Fibroblast of lung (primary cell): Measurements from ENCODE around the gene HOXD4. TPM values are rescaled to one million over a fixed set of nuclear protein-coding genes. Genes with fewer than 3 reads are reported as not detected.

ENCODE experiments used
- DNase-seq, 2 donors: peaks; one replicate each; pipeline versions ENCODE4 v3.0.0 to v3.0.0-alpha.2; 2010; ENCODE audit warnings: low read depth in 2 of 2
- H2AFZ ChIP-seq: 2 replicates; pipeline ENCODE4 v1.5.1; 2012; ENCODE audit warnings: low read length, control low read depth, inconsistent platforms
- H3K27ac ChIP-seq: 2 replicates; pipeline ENCODE4 v1.5.1; 2011; ENCODE audit warnings: low read length, control low read depth; ENCODE audit not compliant: insufficient read depth
- H3K27me3 ChIP-seq: 2 replicates; pipeline ENCODE4 v1.5.1; 2011; ENCODE audit warnings: mild to moderate bottlenecking, low read length; ENCODE audit not compliant: control insufficient read depth, insufficient read depth
- H3K36me3 ChIP-seq: 2 replicates; pipeline ENCODE4 v1.5.1; 2011; ENCODE audit warnings: low read length; ENCODE audit not compliant: control insufficient read depth, insufficient read depth
- H3K4me1 ChIP-seq: 2 replicates; pipeline ENCODE4 v1.5.1; 2011; ENCODE audit warnings: low read length; ENCODE audit not compliant: control insufficient read depth, insufficient read depth; ENCODE audit errors: extremely low read depth
- H3K4me2 ChIP-seq: 2 replicates; pipeline ENCODE4 v1.5.1; 2011; ENCODE audit warnings: low read length, control low read depth; ENCODE audit not compliant: insufficient read depth; ENCODE audit errors: extremely low read depth
- H3K4me3 ChIP-seq, 4 experiments: fragments of 200-600 bp in 1 of 4; sonication (generic) in 1 of 4; replicated peaks in 1 of 4; 2 replicates each; pipeline ENCODE4 v1.5.1; 2011 to 2016; ENCODE audit warnings: low read length in 4 of 4, low read depth in 3 of 4, mild to moderate bottlenecking in 3 of 4, control low read depth in 2 of 4, inconsistent platforms in 1 of 4, mixed read lengths in 1 of 4; ENCODE audit not compliant: insufficient read depth in 1 of 4; ENCODE audit errors: control extremely low read depth in 1 of 4
- H3K79me2 ChIP-seq: 2 replicates; pipeline ENCODE4 v1.5.1; 2012; ENCODE audit warnings: mild to moderate bottlenecking, low read length, inconsistent platforms; ENCODE audit not compliant: control insufficient read depth, insufficient read depth
- H3K9ac ChIP-seq: 2 replicates; pipeline ENCODE4 v1.5.1; 2011; ENCODE audit warnings: mild to moderate bottlenecking, low read length, control low read depth; ENCODE audit not compliant: insufficient read depth
- H3K9me3 ChIP-seq: 2 replicates; pipeline ENCODE4 v1.5.1; 2012; ENCODE audit warnings: low read depth, low read length; ENCODE audit not compliant: control insufficient read depth, insufficient read depth
- H4K20me1 ChIP-seq: 2 replicates; pipeline ENCODE4 v1.5.1; 2011; ENCODE audit warnings: low read length; ENCODE audit not compliant: control insufficient read depth, insufficient read depth; ENCODE audit errors: extremely low read depth
- CTCF ChIP-seq, 2 donors: IDR thresholded peaks in 1 of 2; conservative IDR thresholded peaks in 1 of 2; 1 replicate in 1 of 2; 2 replicates in 1 of 2; pipeline ENCODE4 v1.5.1; 2011 to 2012; ENCODE audit warnings: low read length in 2 of 2, control low read depth in 1 of 2, inconsistent platforms in 1 of 2, low read depth in 1 of 2, mild to moderate bottlenecking in 1 of 2
- EZH2 ChIP-seq: IDR thresholded peaks from 2 replicates; pipeline ENCODE4 v1.5.1; 2012; ENCODE audit warnings: low read length, control low read depth, mild to moderate bottlenecking; ENCODE audit errors: missing control alignments
- polyA plus RNA-seq, 2 donors: library from polyadenylated mRNA; depleted of rRNA in 1 of 2; stranded (reverse) in 1 of 2; unstranded in 1 of 2; fragments of >200 nt; gene quantifications; 2 replicates each; pipeline ENCODE4 v1.2.1, GENCODE V29; 2011 to 2012; ENCODE audit warnings: missing spikeins in 1 of 2
- total RNA-seq: library from RNA; depleted of rRNA; stranded (reverse); fragments of >200 nt; gene quantifications from 2 replicates; pipeline ENCODE4 v1.2.1, GENCODE V29; 2014

The HOXD4 gene
- total and polyA plus RNA-seq, 2 donors (not counting 1 experiment from before 2014, with no cell fraction given), result not detected

GRCh38 chr2:176132205-176133171 lies 18.9 kb upstream of the HOXD4 start:
- Histone ChIP-seq H3K79me2 (no peaks in the 10 kb centered on the region), H3K27me3 (peaks cover 83% of the 10 kb centered on the region), H4K20me1 (no peaks in the 10 kb centered on the region), H3K9ac (no peak overlapping the region), H3K9me3 (no peaks in the 10 kb centered on the region), H3K27ac (no peak overlapping the region), H3K4me1 (no peaks in the 10 kb centered on the region), H3K4me2 (peak overlapping the region; percentile 58), H3K4me3 (peak overlapping the region in 2 of 4 experiments; percentile 23 to 47), H3K36me3 (no peaks in the 10 kb centered on the region), H2AFZ (no peak overlapping the region)
- DNase-seq, result peak in 1 of 2 donors; percentile 47
- TF ChIP-seq CTCF (conservative IDR thresholded peaks at IDR 0.05 in 1 of 2, IDR thresholded peaks at IDR 0.05 in 1 of 2; ENCODE audit: low read depth in 1 of 2, low read length in 2 of 2), result no peak
- TF ChIP-seq EZH2, result peak; percentile 73

- H4K20me1 ChIP-seq, result no peaks in the 10 kb centered on the region
- H2AFZ ChIP-seq, result no peak overlapping the region
- TF ChIP-seq CTCF (conservative IDR thresholded peaks at IDR 0.05 in 1 of 2, IDR thresholded peaks at IDR 0.05 in 1 of 2; ENCODE audit: low read depth in 1 of 2, low read length in 2 of 2) (no peak), EZH2 (no peak)
- H3K27ac ChIP-seq, result no peak overlapping the region
- no peak overlapping the region for H3K4me3 ChIP-seq
- H3K36me3 ChIP-seq, result no peaks in the 10 kb centered on the region
- no peaks in the 10 kb centered on the region for H3K4me1 ChIP-seq
- DNase-seq, result no peak
- H3K27me3 ChIP-seq, result peaks cover 86% of the 10 kb centered on the region
- H3K9ac ChIP-seq, result no peak overlapping the region
- H3K9me3 ChIP-seq, result no peaks in the 10 kb centered on the region
- H3K4me2 ChIP-seq, result no peak overlapping the region
- no peaks in the 10 kb centered on the region for H3K79me2 ChIP-seq
Observed at GRCh38 chr2:176133389-176133788, 18.0 kb upstream of the HOXD4 start.

- H3K9me3 ChIP-seq, result no peaks in the 10 kb centered on the region
- H4K20me1 ChIP-seq, result no peaks in the 10 kb centered on the region
- H3K4me1 ChIP-seq, result no peaks in the 10 kb centered on the region
- no peak for TF ChIP-seq CTCF (conservative IDR thresholded peaks at IDR 0.05 in 1 of 2, IDR thresholded peaks at IDR 0.05 in 1 of 2; ENCODE audit: low read depth in 1 of 2, low read length in 2 of 2)
- no peak for TF ChIP-seq EZH2
- no peak overlapping the region for H2AFZ ChIP-seq
- H3K27me3 ChIP-seq, result peaks cover 87% of the 10 kb centered on the region
- no peak overlapping the region for H3K27ac ChIP-seq
- H3K9ac ChIP-seq, result no peak overlapping the region
- no peaks in the 10 kb centered on the region for H3K36me3 ChIP-seq
- H3K4me2 ChIP-seq, result no peak overlapping the region
- no peaks in the 10 kb centered on the region for H3K79me2 ChIP-seq
- no peak overlapping the region for H3K4me3 ChIP-seq
- no peak for DNase-seq
Observed at GRCh38 chr2:176134035-176134434, 17.3 kb upstream of the HOXD4 start.
